Gastroesophageal sphincter (tissue), 4 donors: ENCODE measurements around the gene DIO3. TPM values are rescaled to one million over a fixed set of nuclear protein-coding genes. Genes with fewer than 3 reads are reported as not detected.

ENCODE experiments used
- ATAC-seq: fragments of 150-250 bp; one replicate; pipeline ENCODE4 v1.9.1; 2016; ENCODE audit warnings: mild to moderate bottlenecking, moderate library complexity
- H3K27ac ChIP-seq, 4 donors: fragments of 200-600 bp; sonication (generic) in 3 of 4; 1 replicate in 3 of 4; 2 replicates in 1 of 4; pipeline ENCODE4 v1.5.1; 2016 to 2019
- H3K27me3 ChIP-seq: fragments of 200-600 bp; sonication (generic); one replicate; pipeline ENCODE4 v1.5.1; 2019
- H3K36me3 ChIP-seq, 2 donors: fragments of 200-600 bp; sonication (generic); one replicate each; pipeline ENCODE4 v1.5.1; 2019; ENCODE audit warnings: control low read depth in 1 of 2
- H3K4me1 ChIP-seq, 3 donors: fragments of 200-600 bp; sonication (generic); 1 replicate in 2 of 3; 2 replicates in 1 of 3; pipeline ENCODE4 v1.5.1; 2016 to 2019; ENCODE audit warnings: control low read depth in 2 of 3
- H3K4me3 ChIP-seq, 2 donors: fragments of 200-600 bp; sonication (generic); one replicate each; pipeline ENCODE4 v1.5.1; 2019; ENCODE audit warnings: mild to moderate bottlenecking in 1 of 2, moderate library complexity in 1 of 2
- H3K9me3 ChIP-seq, 3 donors: fragments of 200-600 bp; sonication (generic); one replicate each; pipeline ENCODE4 v1.5.1; 2017 to 2019; ENCODE audit warnings: control low read depth in 2 of 3
- EP300 ChIP-seq: sonication (generic); formaldehyde crosslinking; IDR thresholded peaks from one replicate; pipeline ENCODE4 v1.6.1; 2017; ENCODE audit warnings: antibody characterized with exemption, mild to moderate bottlenecking
- POLR2A ChIP-seq, 2 donors: fragments of 450-650 bp; IDR thresholded peaks; one replicate each; pipeline ENCODE4 v1.6.1; 2017; ENCODE audit warnings: antibody characterized with exemption in 2 of 2, mild to moderate bottlenecking in 2 of 2, moderate library complexity in 1 of 2
- POLR2AphosphoS5 ChIP-seq: sonication (generic); formaldehyde crosslinking; IDR thresholded peaks from one replicate; pipeline ENCODE4 v1.6.1; 2017; ENCODE audit warnings: antibody characterized with exemption
- WGBS, 2 donors: methylation state at CpG; one replicate each; pipeline ENCODE4 v1.1.5; 2018; ENCODE audit warnings: low coverage in 1 of 2; 5-methylcytosine and 5-hydroxymethylcytosine counted together
- total RNA-seq, 4 donors: library from RNA; depleted of rRNA; stranded (reverse); fragments of >200 nt; gene quantifications; one replicate each; pipeline ENCODE4 v1.1.0, GENCODE V29; 2016
- TF ChIP-seq, protein P1 (sequence below), 4 experiments: fragments of 200-600 bp in 2 of 4; fragments of 450-650 bp in 2 of 4; sonication (generic) in 1 of 4; IDR thresholded peaks; one replicate each; pipeline ENCODE4 v1.5.1; 2017 to 2019; ENCODE audit warnings: antibody characterized with exemption in 4 of 4, mild to moderate bottlenecking in 2 of 4, moderate library complexity in 2 of 4

The DIO3 gene
- total RNA-seq, 4 donors from 2014 or later, result 0.52 to 2.6 (median 1.2) TPM

DNA sequence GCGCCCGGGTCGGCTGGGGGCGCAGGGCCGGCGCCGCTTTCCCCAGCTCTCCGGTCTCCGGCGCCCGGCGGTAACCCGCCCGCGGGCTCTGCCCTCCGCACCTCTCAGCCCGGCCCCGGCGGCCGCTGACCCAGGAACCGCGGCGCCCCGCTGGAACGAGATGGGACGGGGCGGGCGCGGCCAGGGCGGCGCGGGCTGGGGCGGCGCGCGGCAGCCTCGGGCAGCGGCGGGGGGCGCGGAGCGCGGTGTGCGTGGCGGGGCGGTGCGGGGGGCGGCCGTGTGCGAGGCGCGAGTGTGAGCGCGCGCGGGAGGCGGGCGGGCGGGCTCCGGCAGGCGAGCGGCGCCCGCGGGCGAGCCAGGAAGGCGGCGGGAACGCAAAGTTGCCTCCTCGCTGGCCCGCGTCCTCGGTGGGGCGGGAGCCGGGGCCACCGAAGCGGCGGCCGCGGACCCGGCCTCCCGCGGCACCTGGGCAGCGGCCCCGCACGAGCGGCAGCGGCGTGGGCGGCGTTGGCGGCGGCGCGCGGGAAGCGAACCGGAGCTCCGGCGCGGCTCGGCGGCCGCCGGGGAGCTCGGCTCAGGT lies 671 bp upstream of the DIO3 start:
- H3K9me3 ChIP-seq, result peaks cover 0 to 19% (median 0%) of the 10 kb centered on the region in 3 donors
- ATAC-seq, result no peak
- peak overlapping the region in 2 of 4 donors; percentile 75 to 76 for H3K27ac ChIP-seq
- H3K27me3 ChIP-seq, result peaks cover 98% of the 10 kb centered on the region
- WGBS, 2 donors, result no CpG with 5 or more reads among the region's 106 CpGs
- TF ChIP-seq, protein P1, sequence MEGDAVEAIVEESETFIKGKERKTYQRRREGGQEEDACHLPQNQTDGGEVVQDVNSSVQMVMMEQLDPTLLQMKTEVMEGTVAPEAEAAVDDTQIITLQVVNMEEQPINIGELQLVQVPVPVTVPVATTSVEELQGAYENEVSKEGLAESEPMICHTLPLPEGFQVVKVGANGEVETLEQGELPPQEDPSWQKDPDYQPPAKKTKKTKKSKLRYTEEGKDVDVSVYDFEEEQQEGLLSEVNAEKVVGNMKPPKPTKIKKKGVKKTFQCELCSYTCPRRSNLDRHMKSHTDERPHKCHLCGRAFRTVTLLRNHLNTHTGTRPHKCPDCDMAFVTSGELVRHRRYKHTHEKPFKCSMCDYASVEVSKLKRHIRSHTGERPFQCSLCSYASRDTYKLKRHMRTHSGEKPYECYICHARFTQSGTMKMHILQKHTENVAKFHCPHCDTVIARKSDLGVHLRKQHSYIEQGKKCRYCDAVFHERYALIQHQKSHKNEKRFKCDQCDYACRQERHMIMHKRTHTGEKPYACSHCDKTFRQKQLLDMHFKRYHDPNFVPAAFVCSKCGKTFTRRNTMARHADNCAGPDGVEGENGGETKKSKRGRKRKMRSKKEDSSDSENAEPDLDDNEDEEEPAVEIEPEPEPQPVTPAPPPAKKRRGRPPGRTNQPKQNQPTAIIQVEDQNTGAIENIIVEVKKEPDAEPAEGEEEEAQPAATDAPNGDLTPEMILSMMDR (IDR thresholded peaks at IDR 0.05), result no peak
- no peak for TF ChIP-seq POLR2AphosphoS5
- TF ChIP-seq EP300, result no peak
- H3K36me3 ChIP-seq, result peaks cover 0 to 4% of the 10 kb centered on the region in 2 donors
- H3K4me3 ChIP-seq, result peak overlapping the region in 1 of 2 donors; percentile 63
- peaks cover 0 to 42% (median 0%) of the 10 kb centered on the region in 3 donors for H3K4me1 ChIP-seq

DNA sequence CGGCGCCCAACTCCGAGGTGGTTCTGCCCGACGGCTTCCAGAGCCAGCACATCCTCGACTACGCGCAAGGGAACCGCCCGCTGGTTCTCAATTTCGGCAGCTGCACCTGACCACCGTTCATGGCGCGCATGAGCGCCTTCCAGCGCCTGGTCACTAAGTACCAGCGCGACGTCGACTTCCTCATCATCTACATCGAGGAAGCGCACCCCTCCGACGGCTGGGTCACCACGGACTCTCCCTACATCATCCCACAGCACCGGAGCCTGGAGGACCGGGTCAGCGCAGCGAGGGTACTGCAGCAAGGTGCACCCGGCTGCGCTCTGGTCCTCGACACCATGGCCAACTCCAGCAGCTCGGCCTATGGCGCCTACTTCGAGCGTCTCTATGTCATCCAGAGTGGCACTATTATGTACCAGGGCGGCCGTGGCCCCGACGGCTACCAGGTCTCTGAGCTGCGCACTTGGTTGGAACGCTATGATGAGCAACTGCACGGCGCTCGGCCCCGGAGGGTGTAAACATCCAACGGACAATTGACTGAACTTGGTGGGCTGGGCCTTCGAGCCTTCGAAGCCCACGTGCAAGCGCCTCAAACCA lies 699 bp downstream of the DIO3 start:
- no peak for TF ChIP-seq POLR2AphosphoS5
- TF ChIP-seq POLR2A (IDR thresholded peaks at IDR 0.05), result no peak
- no peak for TF ChIP-seq EP300
- TF ChIP-seq, protein P1 (IDR thresholded peaks at IDR 0.05), result no peak
- Histone ChIP-seq H3K4me3 (no peak overlapping the region), H3K9me3 (peaks cover 0 to 19% (median 0%) of the 10 kb centered on the region in 3 donors), H3K4me1 (peaks cover 0 to 42% (median 0%) of the 10 kb centered on the region in 3 donors), H3K36me3 (peaks cover 0 to 4% of the 10 kb centered on the region in 2 donors), H3K27me3 (peaks cover 99% of the 10 kb centered on the region), H3K27ac (no peak overlapping the region)
- ATAC-seq, result no peak
- WGBS, 2 donors, result 20% methylated on average over 2 of the region's 51 CpGs; no CpG with 5 or more reads in 1 of the 2 donors

DNA sequence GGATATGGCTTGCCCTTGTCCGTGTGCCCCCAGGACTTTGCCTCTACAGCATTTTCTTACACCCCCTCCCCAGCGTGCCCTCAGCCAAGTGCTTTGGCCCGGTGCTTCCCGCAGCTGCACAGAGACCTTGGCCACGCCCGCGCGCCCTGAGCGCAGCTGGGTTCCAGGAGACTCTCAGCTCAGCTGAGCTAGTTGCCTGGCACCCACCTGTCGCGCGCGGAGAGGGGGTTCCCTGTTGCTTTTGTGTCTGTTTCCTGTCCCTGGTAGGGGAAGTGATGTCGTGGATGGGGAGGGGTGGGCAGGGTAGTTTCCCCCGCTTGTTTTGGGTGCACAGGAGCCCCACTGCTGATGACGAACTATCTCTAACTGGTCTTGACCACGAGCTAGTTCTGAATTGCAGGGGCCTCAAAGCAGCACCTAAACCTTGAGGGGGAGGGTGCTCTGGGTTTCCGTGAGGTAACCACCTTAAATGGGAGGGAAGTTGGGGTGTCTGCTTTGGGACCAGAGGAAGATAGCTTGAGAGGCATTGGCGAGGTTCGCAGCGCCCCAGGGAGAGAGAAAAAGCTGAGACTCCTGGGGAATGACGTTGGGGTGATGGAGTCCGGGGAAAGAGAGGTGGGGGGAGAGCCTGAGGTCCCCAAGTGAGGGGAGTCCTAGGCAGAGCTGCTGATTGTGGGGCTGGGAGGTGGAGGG lies 1.5 kb downstream of the DIO3 start:
- H3K27me3 ChIP-seq, result peaks cover 96% of the 10 kb centered on the region
- WGBS, 2 donors, result 6 to 12% methylated on average over 2 to 6 of the region's 23 CpGs
- H3K9me3 ChIP-seq, result peaks cover 0 to 19% (median 0%) of the 10 kb centered on the region in 3 donors
- H3K4me1 ChIP-seq, result peaks cover 0 to 38% (median 0%) of the 10 kb centered on the region in 3 donors
- no peak for TF ChIP-seq POLR2AphosphoS5
- TF ChIP-seq EP300, result no peak
- peaks cover 0 to 4% of the 10 kb centered on the region in 2 donors for H3K36me3 ChIP-seq
- no peak overlapping the region for H3K4me3 ChIP-seq
- H3K27ac ChIP-seq, result no peak overlapping the region
- no peak for ATAC-seq

DNA sequence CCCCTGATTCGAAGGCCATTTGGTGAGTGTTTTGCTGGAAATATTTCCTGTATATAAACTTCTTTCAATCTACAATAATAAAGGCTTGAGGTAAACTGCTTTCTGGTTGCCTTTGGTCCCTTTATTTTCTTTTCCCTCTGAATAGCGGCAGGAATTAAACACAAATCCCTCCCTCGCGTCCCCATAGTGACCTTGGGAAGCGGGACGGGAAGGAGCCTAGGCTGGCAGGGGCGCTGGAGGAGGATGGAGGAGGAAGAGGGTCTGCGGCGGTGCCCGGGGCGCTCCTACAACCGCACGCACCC lies 2.0 kb downstream of the DIO3 start:
- no peak overlapping the region for H3K4me3 ChIP-seq
- H3K4me1 ChIP-seq, result peaks cover 0 to 33% (median 0%) of the 10 kb centered on the region in 3 donors
- H3K27me3 ChIP-seq, result peaks cover 96% of the 10 kb centered on the region
- peaks cover 0 to 4% of the 10 kb centered on the region in 2 donors for H3K36me3 ChIP-seq
- WGBS, 2 donors, result 0% methylated on average over 1 to 2 of the region's 13 CpGs
- TF ChIP-seq POLR2AphosphoS5 (no peak), POLR2A (IDR thresholded peaks at IDR 0.05) (no peak), EP300 (no peak)
- TF ChIP-seq, protein P1 (IDR thresholded peaks at IDR 0.05), result no peak
- ATAC-seq, result no peak
- peaks cover 0 to 19% (median 0%) of the 10 kb centered on the region in 3 donors for H3K9me3 ChIP-seq
- H3K27ac ChIP-seq, result no peak overlapping the region

DNA sequence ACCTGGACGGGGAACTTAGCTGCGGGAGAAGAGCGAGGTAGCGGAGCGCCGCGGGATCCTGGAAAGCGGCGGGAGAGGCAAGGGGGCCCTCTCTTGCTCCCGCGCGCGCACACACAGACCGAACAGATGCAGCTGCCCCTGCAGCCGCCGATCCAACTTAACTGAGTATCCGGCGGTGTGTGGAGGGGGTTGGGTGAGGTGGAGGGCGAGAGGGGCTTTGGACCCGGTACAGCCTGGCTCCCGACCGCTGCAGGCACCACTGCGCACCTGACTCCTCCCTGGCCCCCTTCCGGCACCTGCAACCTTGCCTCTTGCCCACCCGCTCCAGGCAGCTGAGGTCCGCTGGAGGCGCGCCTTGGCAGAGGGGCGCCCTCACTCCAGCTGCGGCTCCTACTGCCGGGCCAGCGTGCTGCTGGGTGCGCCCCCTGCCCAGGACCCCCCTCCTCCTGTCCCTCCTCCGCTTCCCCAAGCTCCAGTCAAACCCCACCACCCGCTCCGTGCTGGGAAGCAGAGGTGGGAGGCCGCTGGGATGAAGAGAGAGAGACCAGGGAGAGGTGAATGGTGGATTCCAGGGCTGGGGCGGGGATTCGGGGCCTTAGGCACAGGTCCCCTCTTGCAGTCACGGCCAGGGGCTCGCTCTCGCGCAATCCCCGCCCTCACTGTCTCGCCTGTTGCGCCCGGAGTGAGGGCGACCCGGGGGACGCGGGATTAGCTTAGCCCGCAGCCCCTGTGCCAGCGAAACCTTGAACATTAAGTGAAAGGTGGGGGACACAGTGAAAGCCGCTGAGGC lies 2.6 kb downstream of the DIO3 start:
- no peak overlapping the region for H3K4me3 ChIP-seq
- no peak for TF ChIP-seq POLR2AphosphoS5
- no peak for TF ChIP-seq POLR2A (IDR thresholded peaks at IDR 0.05)
- no peak for TF ChIP-seq EP300
- TF ChIP-seq, protein P1 (IDR thresholded peaks at IDR 0.05), result no peak
- WGBS, 2 donors, result no CpG with 5 or more reads among the region's 54 CpGs

More for the DNA sequence above, 2.6 kb downstream of the DIO3 start:
- no peak for ATAC-seq
- H3K9me3 ChIP-seq, result peaks cover 0 to 19% (median 0%) of the 10 kb centered on the region in 3 donors
- no peak overlapping the region for H3K27ac ChIP-seq
- H3K27me3 ChIP-seq, result peaks cover 96% of the 10 kb centered on the region
- H3K4me1 ChIP-seq, result peaks cover 0 to 29% (median 0%) of the 10 kb centered on the region in 3 donors
- H3K36me3 ChIP-seq, result peaks cover 0 to 4% of the 10 kb centered on the region in 2 donors
